Measurements from ENCODE around the gene MTHFD2.

DNA sequence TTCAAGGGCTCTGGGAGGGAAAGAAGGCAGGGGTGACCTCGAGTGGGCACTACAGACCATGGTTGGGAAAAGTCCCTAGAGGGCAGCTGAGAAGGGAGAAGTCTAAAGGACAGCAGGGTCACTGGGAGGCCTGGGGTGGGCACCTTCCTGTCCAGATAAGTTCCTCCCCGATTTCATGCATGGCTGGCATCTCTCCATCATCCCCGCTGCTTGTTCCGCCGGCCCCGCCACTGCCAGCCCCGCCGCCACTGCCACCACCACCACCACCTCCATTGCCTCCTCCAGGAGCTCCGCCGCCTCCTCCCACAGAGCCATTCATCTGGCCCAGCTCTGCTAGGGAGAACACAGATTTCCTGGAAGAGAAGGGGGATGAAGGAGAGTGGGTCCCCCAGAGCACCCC, 53.6 kb downstream of the MTHFD2 start:
- TF ChIP-seq, protein P1, sequence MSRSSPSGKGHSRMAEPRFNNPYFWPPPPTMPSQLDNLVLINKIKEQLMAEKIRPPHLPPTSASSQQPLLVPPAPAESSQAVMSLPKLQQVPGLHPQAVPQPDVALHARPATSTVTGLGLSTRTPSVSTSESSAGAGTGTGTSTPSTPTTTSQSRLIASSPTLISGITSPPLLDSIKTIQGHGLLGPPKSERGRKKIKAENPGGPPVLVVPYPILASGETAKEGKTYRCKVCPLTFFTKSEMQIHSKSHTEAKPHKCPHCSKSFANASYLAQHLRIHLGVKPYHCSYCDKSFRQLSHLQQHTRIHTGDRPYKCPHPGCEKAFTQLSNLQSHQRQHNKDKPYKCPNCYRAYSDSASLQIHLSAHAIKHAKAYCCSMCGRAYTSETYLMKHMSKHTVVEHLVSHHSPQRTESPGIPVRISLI (tag by site-specific recombination; IDR thresholded peaks at IDR 0.05): no peak
- TF ChIP-seq GLIS2 (tag by site-specific recombination; IDR thresholded peaks at IDR 0.05): no peak
- TF ChIP-seq, protein P2, sequence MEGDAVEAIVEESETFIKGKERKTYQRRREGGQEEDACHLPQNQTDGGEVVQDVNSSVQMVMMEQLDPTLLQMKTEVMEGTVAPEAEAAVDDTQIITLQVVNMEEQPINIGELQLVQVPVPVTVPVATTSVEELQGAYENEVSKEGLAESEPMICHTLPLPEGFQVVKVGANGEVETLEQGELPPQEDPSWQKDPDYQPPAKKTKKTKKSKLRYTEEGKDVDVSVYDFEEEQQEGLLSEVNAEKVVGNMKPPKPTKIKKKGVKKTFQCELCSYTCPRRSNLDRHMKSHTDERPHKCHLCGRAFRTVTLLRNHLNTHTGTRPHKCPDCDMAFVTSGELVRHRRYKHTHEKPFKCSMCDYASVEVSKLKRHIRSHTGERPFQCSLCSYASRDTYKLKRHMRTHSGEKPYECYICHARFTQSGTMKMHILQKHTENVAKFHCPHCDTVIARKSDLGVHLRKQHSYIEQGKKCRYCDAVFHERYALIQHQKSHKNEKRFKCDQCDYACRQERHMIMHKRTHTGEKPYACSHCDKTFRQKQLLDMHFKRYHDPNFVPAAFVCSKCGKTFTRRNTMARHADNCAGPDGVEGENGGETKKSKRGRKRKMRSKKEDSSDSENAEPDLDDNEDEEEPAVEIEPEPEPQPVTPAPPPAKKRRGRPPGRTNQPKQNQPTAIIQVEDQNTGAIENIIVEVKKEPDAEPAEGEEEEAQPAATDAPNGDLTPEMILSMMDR (tag by site-specific recombination; IDR thresholded peaks at IDR 0.05): no peak
- TF ChIP-seq ZBTB7A (tag by site-specific recombination; IDR thresholded peaks at IDR 0.05; ENCODE audit: low read depth): no peak
- TF ChIP-seq MZF1 (tag by site-specific recombination; IDR thresholded peaks at IDR 0.05; ENCODE audit: borderline replicate concordance): no peak
- TF ChIP-seq KLF1 (tag by site-specific recombination; IDR thresholded peaks at IDR 0.05): no peak
- TF ChIP-seq SP2 (tag by site-specific recombination; IDR thresholded peaks at IDR 0.05): no peak
- TF ChIP-seq BCL11A (tag by site-specific recombination; IDR thresholded peaks at IDR 0.05; ENCODE audit: low read depth): no peak
- no peak for TF ChIP-seq ZNF629 (tag by site-specific recombination; IDR thresholded peaks at IDR 0.05)

Measured in HEK293 (cell line).